Adrenal gland (tissue), 5 donors: Measurements from ENCODE around the gene ITPRIP.

Experiments used
- CTCF ChIP-seq, 6 experiments: fragments of 450-650 bp in 4 of 6; fragments of 200-600 bp in 2 of 6; sonication (generic) in 1 of 6; IDR thresholded peaks; 1 replicate in 5 of 6; 2 replicates in 1 of 6; pipeline versions ENCODE4 v1.5.1 to v1.8.0; 2016 to 2021; ENCODE audit warnings: antibody characterized with exemption in 6 of 6, mild to moderate bottlenecking in 2 of 6, moderate library complexity in 1 of 6
- POLR2A ChIP-seq, 2 donors: fragments of 450-650 bp; IDR thresholded peaks; one replicate each; pipeline ENCODE4 v1.6.1; 2017; ENCODE audit warnings: antibody characterized with exemption in 2 of 2, mild to moderate bottlenecking in 2 of 2, moderate library complexity in 1 of 2
- donor health status: DM: no; HTN: no; CAD: no.

- no peak for TF ChIP-seq CTCF (IDR thresholded peaks at IDR 0.05)
- peak in 1 of 2 donors; percentile 14 for TF ChIP-seq POLR2A (IDR thresholded peaks at IDR 0.05)
Measured at GRCh38 chr10:104336821-104337467, 1.3 kb downstream of the ITPRIP start.
